A549 treated with CORT108297 at 1 μM for 4 hours (cell line): Measurements from ENCODE around the gene ABCB10. TPM values are rescaled to one million over a fixed set of nuclear protein-coding genes. Genes with fewer than 3 reads are reported as not detected.

ENCODE experiments used
- total RNA-seq: library from RNA; stranded (reverse); fragments of 200-300 nt; extraction: Qiagen RNA extraction; gene quantifications from 5 replicates; pipeline ENCODE4 v1.2.3, GENCODE V29; 2022

Gene ABCB10
- total RNA-seq, result 14.3 to 20.5 TPM (median 19.3 TPM) in 5 replicates

GRCh38 chr1:229558460-229559335 is at the start of gene ABCB10:
ABCB10 (minus strand) TSS chr1:229558707; CDS start chr1:229558652, 55 bp downstream.

DNA sequence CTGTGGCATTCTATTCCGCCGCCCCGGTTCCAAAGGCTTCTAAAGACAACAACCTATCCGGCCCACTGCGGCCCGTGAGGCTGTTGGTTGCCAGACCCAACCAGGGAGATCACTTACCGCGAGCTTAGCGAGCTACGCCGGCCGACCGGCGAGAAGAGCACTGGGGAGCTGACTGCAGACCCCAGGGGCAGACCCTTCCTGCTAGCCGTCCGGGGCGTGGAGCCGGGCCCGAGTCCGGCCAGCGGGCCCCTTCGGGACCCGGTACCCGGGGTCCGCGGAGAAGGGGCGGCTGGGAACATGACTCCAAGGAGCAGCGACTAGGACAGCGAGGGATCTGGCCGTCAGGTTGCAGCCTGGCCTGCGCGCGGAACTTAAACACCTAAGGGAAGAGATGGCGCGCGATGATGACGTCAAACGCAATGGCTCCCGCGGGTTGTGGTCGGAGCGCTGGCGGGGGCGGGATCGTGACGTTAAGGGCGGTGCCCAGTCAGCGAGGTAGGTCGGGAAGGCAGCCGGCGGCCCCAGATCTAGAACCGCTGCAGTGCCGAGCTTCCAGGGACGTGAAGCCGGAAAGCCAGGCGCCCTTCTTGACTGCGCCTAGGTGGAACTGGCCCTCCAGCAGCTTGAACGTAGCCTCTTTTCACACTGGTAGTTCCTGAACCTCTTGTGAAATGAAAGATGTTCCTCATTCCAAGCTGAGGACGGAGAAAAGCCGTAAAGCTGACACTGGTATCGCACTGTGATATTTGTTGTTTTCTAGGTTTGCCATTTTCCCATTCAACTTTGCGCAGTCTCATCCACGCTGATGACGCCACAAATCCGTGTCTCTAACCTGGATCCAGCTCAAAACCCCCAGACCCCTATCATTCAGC is 50.3 kb downstream of the ABCB10 start, which contains the start of gene NUP133:
Gene NUP133 (minus strand): TSS at position 391 of the 872 bp plus-strand sequence. CDS start 92 bp downstream, at position 299.

Other genes with a start within 250 kb of the ABCB10 start
- 4.8 to 6.3 TPM (median 5.9 TPM) in 5 replicates for gene CCSAP, start 215.7 kb downstream of the ABCB10 start, total RNA-seq
- 0.07 to 0.31 TPM (median 0.16 TPM) in 4 of 5 replicates, not detected in the other for gene ACTA1, start 124.6 kb downstream of the ABCB10 start, total RNA-seq
- gene NUP133, start 50.4 kb downstream of the ABCB10 start, total RNA-seq, result 18.6 to 24.5 TPM (median 22.3 TPM) in 5 replicates
- 20.4 to 22.3 TPM (median 20.7 TPM) in 5 replicates for gene TAF5L, start 67.4 kb upstream of the ABCB10 start, total RNA-seq
- gene URB2, start 67.5 kb upstream of the ABCB10 start, total RNA-seq, result 13.4 to 15.4 TPM (median 15.1 TPM) in 5 replicates